ENCODE results near the gene RPS27. TPM values are rescaled to one million over a fixed set of nuclear protein-coding genes. Genes with fewer than 3 reads are reported as not detected.
A peak's percentile ranks its signal among the peaks of the same experiment; 100 is the strongest.

Gene RPS27
- total and polyA plus RNA-seq, 2 of the 13 experiments (the other 11 are each of a cell fraction or from before 2014, with no cell fraction given) = 3,737 to 9,964 TPM

DNA sequence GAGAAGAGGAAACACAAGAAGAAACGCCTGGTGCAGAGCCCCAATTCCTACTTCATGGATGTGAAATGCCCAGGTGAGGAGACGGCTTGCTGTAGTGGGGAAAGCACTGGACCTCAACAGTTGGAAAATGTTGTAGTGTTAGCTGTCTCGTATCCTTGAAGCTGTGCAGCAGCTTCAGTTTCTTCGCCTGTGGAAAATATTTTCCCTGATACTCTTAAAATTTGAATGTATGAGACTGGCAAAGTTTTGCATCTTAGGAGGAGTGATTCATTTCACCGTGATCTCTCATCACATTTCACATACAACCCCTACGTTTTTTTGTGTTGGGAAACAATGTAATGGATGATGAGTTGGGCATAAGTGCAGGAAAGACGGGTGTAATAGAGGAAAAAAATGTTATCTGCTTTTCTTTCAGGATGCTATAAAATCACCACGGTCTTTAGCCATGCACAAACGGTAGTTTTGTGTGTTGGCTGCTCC is 629 bp downstream of the RPS27 start:
- H4K20me1 ChIP-seq (ENCODE audit: insufficient read depth, low read length) = peaks cover 12% of the 10 kb centered on the region
- no peak overlapping the region for H2AFZ ChIP-seq (ENCODE audit: low read length)
- H3K9ac ChIP-seq (ENCODE audit: insufficient read depth, low read depth, low read length) = peak overlapping the region; percentile 98
- peak overlapping the region; percentile 77 to 97 (median 94) for H3K4me3 ChIP-seq (replicated peaks in 1 of 3; ENCODE audit: insufficient read depth in 1 of 3, low read depth in 2 of 3, low read length in 3 of 3)
- BruUV-seq (replicated peaks) = TSS peak; percentile 88
- H3K9me3 ChIP-seq (ENCODE audit: low read length) = no peaks in the 10 kb centered on the region
- in situ Hi-C loops (cut with HindIII; ENCODE audit: extremely low pct_ligation_motif_present, low pct_unique_long_range_greater_than_20kb) = no loop called here
- peaks cover 33% of the 10 kb centered on the region for H3K4me1 ChIP-seq (ENCODE audit: insufficient read depth, low read length)
- peaks cover 16% of the 10 kb centered on the region for H3K79me2 ChIP-seq (ENCODE audit: insufficient read depth, low read length)
- WGBS (ENCODE audit: low lambda C conversion rate) = 4% methylated on average over 9 of the region's 9 CpGs
- peak overlapping the region; percentile 76 for H3K4me2 ChIP-seq (ENCODE audit: low read depth, low read length)
- ATAC-seq (no peak), DNase-seq (ENCODE audit: low spot score) (no peak), FAIRE-seq (no peak)
- ChIA-PET POLR2A (interaction anchor here (0.9 to 7.5 kb wide), 23 partner anchors 10 to 383 kb away, joined by 3 to 92 read pairs (median 10); partner anchors contain the start of genes CHTOP, CREB3L4, CRTC2 and DENND4B), CTCF (ENCODE audit: low intra/inter-chr PET ratio, low total read pairs) (no interaction called here)
- H3K27ac ChIP-seq (ENCODE audit: extremely low read length, insufficient read depth, low read length) = peak overlapping the region; percentile 85
- H3K27me3 ChIP-seq (ENCODE audit: control insufficient read depth in 1 of 2, insufficient read depth in 2 of 2, low read length in 2 of 2) = no peaks in the 10 kb centered on the region; a peak in 1 of 5 replicates
- TF ChIP-seq ZNF34 (CRISPR knock-in tag; IDR thresholded peaks at IDR 0.05; ENCODE audit: borderline replicate concordance) = peak; percentile 17; the same call in 1 of the 2 replicates
- TF ChIP-seq KDM5A (IDR thresholded peaks at IDR 0.05; ENCODE audit: borderline replicate concordance, low read length) = 0 out of 2 replicates have a peak, but pooled peaks have one; percentile 3
- 0 out of 2 replicates have a peak, but pooled peaks have one; percentile 16 for TF ChIP-seq ZC3H13 (CRISPR knock-in tag; IDR thresholded peaks at IDR 0.05)
- TF ChIP-seq ZBTB8A (CRISPR knock-in tag; IDR thresholded peaks at IDR 0.05; ENCODE audit: borderline replicate concordance, low read depth) = 0 out of 2 replicates have a peak, but pooled peaks have one; percentile 8
- no peak for TF ChIP-seq HNRNPK (IDR thresholded peaks at IDR 0.05; ENCODE audit: low read depth, low read length, poor library complexity, severe bottlenecking)
- no peak for TF ChIP-seq ZNF275 (CRISPR knock-in tag; IDR thresholded peaks at IDR 0.05; ENCODE audit: borderline replicate concordance)
- TF ChIP-seq ZNF639 (CRISPR knock-in tag; conservative IDR thresholded peaks at IDR 0.05) = no peak
- TF ChIP-seq ZNF713 (CRISPR knock-in tag; IDR thresholded peaks at IDR 0.05) = peak; percentile 77; the same call in 1 of the 2 replicates
- no peak for TF ChIP-seq CREB1 (IDR thresholded peaks at IDR 0.05)
- TF ChIP-seq CREB1 (CRISPR knock-in tag; IDR thresholded peaks at IDR 0.05) = no peak
- 0 out of 2 replicates have a peak, but pooled peaks have one; percentile 9 for TF ChIP-seq ZNF800 (CRISPR knock-in tag; IDR thresholded peaks at IDR 0.05)
- 0 out of 2 replicates have a peak, but pooled peaks have one; percentile 31 for TF ChIP-seq CCDC6 (CRISPR knock-in tag; IDR thresholded peaks at IDR 0.05)
- H3K36me3 ChIP-seq (replicated peaks in 1 of 2; ENCODE audit: control insufficient read depth in 1 of 2, insufficient read depth in 2 of 2, low read length in 2 of 2) = peaks cover 2 to 16% of the 10 kb centered on the region in 2 experiments; a peak in 4 of 5 replicates
- intact Hi-C loops (cut with micrococcal nuclease; ENCODE audit: unreplicated experiment) = no loop called here
